Measurements from ENCODE around the gene SCAMP2. TPM values are rescaled to one million over a fixed set of nuclear protein-coding genes. Genes with fewer than 3 reads are reported as not detected.
A peak's percentile ranks its signal among the peaks of the same experiment; 100 is the strongest.

The SCAMP2 gene
- total and polyA plus RNA-seq, 2 of the 13 experiments (the other 11 are each of a cell fraction or from before 2014, with no cell fraction given): 34.8 to 121 TPM

GRCh38 chr15:74889883-74890664 lies 16.9 kb upstream of the SCAMP2 start, which contains the start of gene MPI (continued):
- TF ChIP-seq RNF2 (conservative IDR thresholded peaks at IDR 0.05; ENCODE audit: low read depth) (no peak), MNT (IDR thresholded peaks at IDR 0.05) (0 out of 2 replicates have a peak, but pooled peaks have one; percentile 20), ZBTB44 (CRISPR knock-in tag; IDR thresholded peaks at IDR 0.05) (peak; percentile 26; the same call in 1 of the 2 replicates), ISL2 (CRISPR knock-in tag; IDR thresholded peaks at IDR 0.05) (peak; percentile 74; the same call in 1 of the 2 replicates), ZBTB8A (CRISPR knock-in tag; IDR thresholded peaks at IDR 0.05; ENCODE audit: borderline replicate concordance, low read depth) (no peak), CREBL2 (CRISPR knock-in tag; IDR thresholded peaks at IDR 0.05; ENCODE audit: borderline replicate concordance) (no peak), HOXA3 (CRISPR knock-in tag; IDR thresholded peaks at IDR 0.05) (peak; percentile 88), ZFP41 (CRISPR knock-in tag; IDR thresholded peaks at IDR 0.05; ENCODE audit: borderline replicate concordance) (no peak), ZNF317 (CRISPR knock-in tag; IDR thresholded peaks at IDR 0.05) (peak; percentile 81), ZNF232 (CRISPR knock-in tag; IDR thresholded peaks at IDR 0.05; ENCODE audit: borderline replicate concordance) (peak; percentile 63), ELF4 (CRISPR knock-in tag; IDR thresholded peaks at IDR 0.05; ENCODE audit: borderline replicate concordance) (0 out of 2 replicates have a peak, but pooled peaks have one; percentile 57), HDAC1 (CRISPR knock-in tag; IDR thresholded peaks at IDR 0.05) (peak; percentile 89), KMT2A (CRISPR knock-in tag; IDR thresholded peaks at IDR 0.05) (peak; percentile 74), U2AF1 (optimal IDR thresholded peaks at IDR 0.05; ENCODE audit: low read depth, low read length) (peak; percentile 42), TP53 (CRISPR knock-in tag; conservative IDR thresholded peaks at IDR 0.05) (0 out of 2 replicates have a peak, but pooled peaks have one; percentile 53), SP4 (CRISPR knock-in tag; IDR thresholded peaks at IDR 0.05) (0 out of 2 replicates have a peak, but pooled peaks have one; percentile 41), ZNF629 (CRISPR knock-in tag; conservative IDR thresholded peaks at IDR 0.05) (peak; percentile 88), TOE1 (CRISPR knock-in tag; IDR thresholded peaks at IDR 0.05) (0 out of 2 replicates have a peak, but pooled peaks have one; percentile 36), ZNF614 (CRISPR knock-in tag; IDR thresholded peaks at IDR 0.05; ENCODE audit: borderline replicate concordance) (no peak), ATF2 (CRISPR knock-in tag; IDR thresholded peaks at IDR 0.05) (peak; percentile 83; the same call in 1 of the 2 replicates), ZNF280D (CRISPR knock-in tag; IDR thresholded peaks at IDR 0.05) (no peak), ZNF331 (CRISPR knock-in tag; IDR thresholded peaks at IDR 0.05) (peak; percentile 86; the same call in 1 of the 2 replicates)

Data from HepG2 (cell line).